Keratinocyte (primary cell): ENCODE results near the gene TIMM50. TPM values are rescaled to one million over a fixed set of nuclear protein-coding genes. Genes with fewer than 3 reads are reported as not detected.

ENCODE experiments used
- DNase-seq: peaks from one replicate; pipeline ENCODE4 v3.0.0-alpha.2; 2011; ENCODE audit warnings: low read depth, missing footprints, low spot score
- FAIRE-seq: peaks from 2 replicates; lab custom pipeline; 2011; peaks lifted over from hg19 to GRCh38; lab: Jason Lieb, UNC
- H2AFZ ChIP-seq: 2 replicates; pipeline ENCODE4 v1.6.0; 2012; ENCODE audit warnings: low read length, control low read depth, inconsistent platforms; ENCODE audit not compliant: control insufficient read depth
- H3K27ac ChIP-seq: 2 replicates; pipeline ENCODE4 v1.5.1; 2011; ENCODE audit warnings: low read length; ENCODE audit not compliant: control insufficient read depth, insufficient read depth
- H3K27me3 ChIP-seq: 3 replicates; pipeline ENCODE4 v1.6.0; 2011; ENCODE audit warnings: low read length; ENCODE audit not compliant: control insufficient read depth, insufficient read depth; ENCODE audit errors: extremely low read depth
- H3K36me3 ChIP-seq, 2 experiments: 2 replicates in 1 of 2; 3 replicates in 1 of 2; pipeline ENCODE4 v1.5.1; 2011; ENCODE audit warnings: low read length in 2 of 2, mild to moderate bottlenecking in 1 of 2; ENCODE audit not compliant: control insufficient read depth in 2 of 2, insufficient read depth in 2 of 2; ENCODE audit errors: extremely low read depth in 1 of 2
- H3K4me1 ChIP-seq: 3 replicates; pipeline ENCODE4 v1.5.1; 2011; ENCODE audit warnings: low read length; ENCODE audit not compliant: control insufficient read depth, insufficient read depth; ENCODE audit errors: extremely low read depth
- H3K4me2 ChIP-seq: 3 replicates; pipeline ENCODE4 v1.6.0; 2011; ENCODE audit warnings: low read depth, low read length; ENCODE audit not compliant: control insufficient read depth, insufficient read depth; ENCODE audit errors: extremely low read depth
- H3K4me3 ChIP-seq, 3 experiments: fragments of 200-600 bp in 1 of 3; sonication (generic) in 1 of 3; 2 replicates in 2 of 3; 3 replicates in 1 of 3; pipeline ENCODE4 v1.5.1; 2011 to 2016; ENCODE audit warnings: low read length in 3 of 3, mild to moderate bottlenecking in 3 of 3, control low read depth in 2 of 3, inconsistent platforms in 1 of 3, low read depth in 1 of 3, mixed read lengths in 1 of 3, mixed run types in 1 of 3, moderate library complexity in 1 of 3; ENCODE audit not compliant: control insufficient read depth in 2 of 3, insufficient read depth in 2 of 3; ENCODE audit errors: extremely low read depth in 1 of 3
- H3K79me2 ChIP-seq: 2 replicates; pipeline ENCODE4 v1.6.0; 2012; ENCODE audit warnings: low read length; ENCODE audit not compliant: control insufficient read depth, insufficient read depth
- H3K9ac ChIP-seq: 3 replicates; pipeline ENCODE4 v1.6.0; 2011; ENCODE audit warnings: low read length; ENCODE audit not compliant: control insufficient read depth, insufficient read depth; ENCODE audit errors: extremely low read depth
- H3K9me1 ChIP-seq: 3 replicates; pipeline ENCODE4 v1.6.0; 2011; ENCODE audit warnings: low read length; ENCODE audit not compliant: control insufficient read depth, insufficient read depth; ENCODE audit errors: extremely low read depth
- H3K9me3 ChIP-seq: 2 replicates; pipeline ENCODE4 v1.5.1; 2012; ENCODE audit warnings: low read depth, low read length; ENCODE audit not compliant: control insufficient read depth
- H4K20me1 ChIP-seq: 3 replicates; pipeline ENCODE4 v1.6.0; 2011; ENCODE audit warnings: low read length; ENCODE audit not compliant: control insufficient read depth, insufficient read depth; ENCODE audit errors: extremely low read depth
- CTCF ChIP-seq, 3 experiments: IDR thresholded peaks in 1 of 3; conservative IDR thresholded peaks in 1 of 3; optimal IDR thresholded peaks in 1 of 3; 2 replicates in 2 of 3; 3 replicates in 1 of 3; pipeline versions ENCODE3 to v1.5.1; 2011; ENCODE audit warnings: low read length in 3 of 3, mild to moderate bottlenecking in 3 of 3, moderate library complexity in 2 of 3, control low read depth in 1 of 3, inconsistent platforms in 1 of 3; ENCODE audit not compliant: insufficient read depth in 2 of 3; ENCODE audit errors: extremely low read depth in 1 of 3
- EZH2 ChIP-seq: IDR thresholded peaks from one replicate; pipeline ENCODE4 v1.6.1; 2012; ENCODE audit warnings: inconsistent platforms, mild to moderate bottlenecking, low read length, moderate library complexity
- dilution Hi-C: fragments of 300-500 bp; cut with MboI; formaldehyde crosslinking; loops from one replicate; pipeline ENCODE4 v1.7.0; 2020; ENCODE audit warnings: low sequenced_read_pairs; ENCODE audit not compliant: extremely low pct_ligation_motif_present
- polyA plus RNA-seq, 5 experiments: library from polyadenylated mRNA; depleted of rRNA in 3 of 5; stranded (reverse) in 3 of 5; stranded (forward) in 1 of 5; unstranded in 1 of 5; fragments of >200 nt; gene quantifications; 1 replicate in 1 of 5; 2 replicates in 3 of 5; 3 replicates in 1 of 5; pipeline versions ENCODE4 v1.2.1 to v1.2.3, GENCODE V29; 2011 to 2012; ENCODE audit warnings: missing spikeins in 2 of 5, low read depth in 1 of 5, low replicate concordance in 1 of 5

Gene TIMM50
- polyA plus RNA-seq, 1 donor (not counting 4 experiments of a cell fraction or from before 2014, with no cell fraction given) = 85.5 TPM

- Histone ChIP-seq H3K27ac (no peak within 1 kb of the TSS), H3K9me1 (no peaks in the 10 kb centered on the region), H3K4me3 (peak within 1 kb of the TSS; percentile 9 to 46 (median 29)), H3K27me3 (peaks cover 58% of the 10 kb centered on the region), H3K79me2 (no peaks in the 10 kb centered on the region), H3K9me3 (no peaks in the 10 kb centered on the region), H3K36me3 (no peaks in the 10 kb centered on the region), H3K4me1 (peaks cover 13% of the 10 kb centered on the region), H2AFZ (peak within 1 kb of the TSS; percentile 26), H4K20me1 (no peaks in the 10 kb centered on the region), H3K4me2 (peak within 1 kb of the TSS; percentile 71), H3K9ac (no peak within 1 kb of the TSS)
- dilution Hi-C loops = no loop called here
- DNase-seq (no peak), FAIRE-seq (no peak)
- TF ChIP-seq CTCF (optimal IDR thresholded peaks at IDR 0.05 in 1 of 3, IDR thresholded peaks at IDR 0.05 in 1 of 3, conservative IDR thresholded peaks at IDR 0.05 in 1 of 3; ENCODE audit: extremely low read depth in 1 of 3, insufficient read depth in 2 of 3, low read length in 3 of 3) = peak in 1 of 3 experiments; percentile 3
- TF ChIP-seq EZH2 = peak; percentile 84
These were observed 34.4 kb downstream of the TIMM50 start, which contains the start of gene SELENOV for GRCh38 chr19:39514840-39515550. TSS of gene SELENOV (plus strand) at chr19:39515139. CDS start at chr19:39515213, 74 bp downstream.

- H3K9me1 ChIP-seq = no peaks in the 10 kb centered on the region
- DNase-seq (no peak), FAIRE-seq (no peak)
- H3K4me2 ChIP-seq = peak overlapping the region; percentile 71
- H3K27me3 ChIP-seq = peaks cover 58% of the 10 kb centered on the region
- H3K36me3 ChIP-seq = no peaks in the 10 kb centered on the region
- peak overlapping the region; percentile 26 for H2AFZ ChIP-seq
- H4K20me1 ChIP-seq = no peaks in the 10 kb centered on the region
- H3K9ac ChIP-seq = no peak overlapping the region
- no peaks in the 10 kb centered on the region for H3K79me2 ChIP-seq
- H3K9me3 ChIP-seq = no peaks in the 10 kb centered on the region
- H3K27ac ChIP-seq = no peak overlapping the region
- dilution Hi-C loops = no loop called here
- peak overlapping the region; percentile 9 to 46 (median 29) for H3K4me3 ChIP-seq
- H3K4me1 ChIP-seq = peaks cover 13% of the 10 kb centered on the region
- TF ChIP-seq CTCF (optimal IDR thresholded peaks at IDR 0.05 in 1 of 3, IDR thresholded peaks at IDR 0.05 in 1 of 3, conservative IDR thresholded peaks at IDR 0.05 in 1 of 3; ENCODE audit: extremely low read depth in 1 of 3, insufficient read depth in 2 of 3, low read length in 3 of 3) (no peak), EZH2 (peak; percentile 21)
These were observed 35.0 kb downstream of the TIMM50 start for GRCh38 chr19:39515551-39516191.
